GM23338 (cell line): ENCODE data around the gene DSG4. TPM values are rescaled to one million over a fixed set of nuclear protein-coding genes. Genes with fewer than 3 reads are reported as not detected.

ENCODE experiments used
- ATAC-seq: fragments of 200-7000 bp; cut with Tn5 transposase; 3 replicates; pipeline ENCODE4 v1.9.1; 2020
- DNase-seq: peaks from one replicate; pipeline ENCODE4 v3.0.0-alpha.2; 2015; ENCODE audit warnings: low spot score
- H2AFZ ChIP-seq: fragments of 200-600 bp; sonication (generic); 2 replicates; pipeline ENCODE4 v1.8.0; 2016; ENCODE audit warnings: antibody characterized with exemption, mild to moderate bottlenecking, moderate library complexity
- H3F3A ChIP-seq: fragments of 200-600 bp; sonication (generic); replicated peaks from 2 replicates; pipeline ENCODE4 v1.8.0; 2017; ENCODE audit warnings: antibody characterized with exemption, mixed run types, low read depth
- H3K27ac ChIP-seq: fragments of 200-600 bp; sonication (generic); 2 replicates; pipeline ENCODE4 v1.6.1; 2016; ENCODE audit warnings: low read depth
- H3K27me3 ChIP-seq: fragments of 200-600 bp; sonication (generic); 2 replicates; pipeline ENCODE4 v1.8.0; 2016; ENCODE audit warnings: mild to moderate bottlenecking, mixed run types, moderate library complexity; ENCODE audit not compliant: insufficient read depth
- H3K36me3 ChIP-seq: fragments of 200-600 bp; sonication (generic); 2 replicates; pipeline ENCODE4 v1.8.0; 2016; ENCODE audit warnings: mild to moderate bottlenecking; ENCODE audit not compliant: insufficient read depth
- H3K4me1 ChIP-seq: fragments of 200-600 bp; sonication (generic); 2 replicates; pipeline ENCODE4 v1.8.0; 2016; ENCODE audit warnings: mild to moderate bottlenecking, moderate library complexity; ENCODE audit not compliant: insufficient read depth
- H3K4me2 ChIP-seq: fragments of 200-600 bp; sonication (generic); 2 replicates; pipeline ENCODE4 v1.7.1; 2017; ENCODE audit warnings: mixed run types
- H3K4me3 ChIP-seq: fragments of 200-600 bp; sonication (generic); 2 replicates; pipeline ENCODE4 v1.6.1; 2016; ENCODE audit warnings: mixed run types
- H3K79me2 ChIP-seq: fragments of 200-600 bp; sonication (generic); replicated peaks from 2 replicates; pipeline ENCODE4 v1.8.0; 2017; ENCODE audit warnings: mild to moderate bottlenecking; ENCODE audit not compliant: insufficient read depth
- H3K9me2 ChIP-seq: fragments of 200-600 bp; sonication (generic); 2 replicates; pipeline ENCODE4 v1.8.0; 2017; ENCODE audit not compliant: insufficient read depth
- H4K20me1 ChIP-seq: fragments of 200-600 bp; sonication (generic); replicated peaks from 2 replicates; pipeline ENCODE4 v1.8.0; 2017; ENCODE audit warnings: mild to moderate bottlenecking; ENCODE audit not compliant: insufficient read depth
- H3K27ac Mint-ChIP-seq: 2 replicates; pipeline ENCODE4 v1.8.0; 2020; ENCODE audit warnings: inconsistent platforms, mild to moderate bottlenecking, moderate library complexity, mixed read lengths
- H3K27me3 Mint-ChIP-seq: 3 replicates; pipeline ENCODE4 v1.8.0; 2022; ENCODE audit warnings: low read depth, mild to moderate bottlenecking, moderate library complexity, mixed read lengths, inconsistent platforms; ENCODE audit not compliant: insufficient read depth, poor library complexity
- H3K36me3 Mint-ChIP-seq: 3 replicates; pipeline ENCODE4 v1.8.0; 2021; ENCODE audit warnings: low read depth, mild to moderate bottlenecking, inconsistent platforms, moderate library complexity, mixed read lengths
- H3K4me1 Mint-ChIP-seq: 3 replicates; pipeline ENCODE4 v1.8.0; 2020; ENCODE audit warnings: mild to moderate bottlenecking, inconsistent platforms, mixed read lengths
- H3K4me3 Mint-ChIP-seq: 3 replicates; pipeline ENCODE4 v1.8.0; 2021; ENCODE audit warnings: moderate library complexity, mild to moderate bottlenecking, inconsistent platforms, mixed read lengths
- H3K9me3 Mint-ChIP-seq: 3 replicates; pipeline ENCODE4 v1.8.0; 2020; ENCODE audit warnings: moderate library complexity, mild to moderate bottlenecking, inconsistent platforms, mixed read lengths
- ETS1 ChIP-seq: IDR thresholded peaks from 2 replicates; pipeline ENCODE4 v1.6.1; 2016; ENCODE audit warnings: antibody characterized with exemption
- EZH2phosphoT487 ChIP-seq: fragments of 200-600 bp; sonication (generic); IDR thresholded peaks from one replicate; pipeline ENCODE4 v1.8.1; 2018; ENCODE audit warnings: antibody characterized with exemption; ENCODE audit not compliant: unreplicated experiment
- NANOG ChIP-seq: IDR thresholded peaks from 2 replicates; pipeline ENCODE4 v1.6.1; 2016; ENCODE audit warnings: antibody characterized with exemption, borderline replicate concordance
- ZNF114 ChIP-seq: fragments of 250-450 bp; sonication (Bioruptor Pico); IDR thresholded peaks from 2 replicates; pipeline ENCODE4 v1.5.0; 2020; ENCODE audit warnings: mild to moderate bottlenecking, moderate library complexity
- ZNF331 ChIP-seq: fragments of 250-450 bp; sonication (Bioruptor Pico); IDR thresholded peaks from 2 replicates; pipeline ENCODE4 v1.5.0; 2020; ENCODE audit warnings: low read depth, mild to moderate bottlenecking, moderate library complexity
- ZNF462 ChIP-seq: fragments of 250-450 bp; sonication (Bioruptor Pico); IDR thresholded peaks from 2 replicates; pipeline ENCODE4 v1.5.0; 2020; ENCODE audit warnings: mild to moderate bottlenecking, moderate library complexity
- polyA plus RNA-seq: library from polyadenylated mRNA; unstranded; fragments of >200 nt; fragmentation: Nextera tagmentation; extraction: Ambion mirVana; gene quantifications from 2 replicates; pipeline ENCODE4 v1.2.1, GENCODE V29; 2016
- total RNA-seq: library from RNA; depleted of rRNA; stranded (reverse); fragments of >200 nt; shearing (Covaris generic); gene quantifications from 2 replicates; pipeline ENCODE4 v1.2.3, GENCODE V29; 2014

Gene DSG4
- total and polyA plus RNA-seq, 2 experiments from 2014 or later = not detected

GRCh38 chr18:31447530-31448191, 71.1 kb downstream of the DSG4 start, which contains the start of gene DSG3:
TSS of gene DSG3 (plus strand) at chr18:31447741. CDS start at chr18:31447878, 137 bp downstream.
- Histone ChIP-seq H3F3A (no peaks in the 10 kb centered on the region), H2AFZ (peak within 1 kb of the TSS; percentile 44), H3K9me2 (no peaks in the 10 kb centered on the region), H3K4me1 (no peaks in the 10 kb centered on the region), H3K4me3 (no peak within 1 kb of the TSS), H3K27ac (no peak within 1 kb of the TSS), H3K4me2 (no peak within 1 kb of the TSS), H4K20me1 (no peaks in the 10 kb centered on the region), H3K27me3 (no peaks in the 10 kb centered on the region), H3K79me2 (no peaks in the 10 kb centered on the region), H3K36me3 (no peaks in the 10 kb centered on the region)
- Mint-ChIP-seq H3K4me1 (peaks cover 5% of the 10 kb centered on the region; the same call in 2 of the 3 replicates), H3K36me3 (no peaks in the 10 kb centered on the region), H3K27ac (peak within 1 kb of the TSS; percentile 2; the same call in 1 of the 2 replicates), H3K9me3 (no peaks in the 10 kb centered on the region), H3K27me3 (no peaks in the 10 kb centered on the region), H3K4me3 (no peak within 1 kb of the TSS)
- peak; percentile 79 for ATAC-seq
- peak; percentile 32 for DNase-seq
- TF ChIP-seq ETS1 = no peak
- no peak for TF ChIP-seq NANOG
- no peak for TF ChIP-seq ZNF114
- no peak for TF ChIP-seq EZH2phosphoT487
- TF ChIP-seq ZNF462 (CRISPR knock-in tag) = no peak
- no peak for TF ChIP-seq ZNF331 (CRISPR knock-in tag)
